B cell (primary cell): ENCODE measurements around the gene NDC80. TPM values are rescaled to one million over a fixed set of nuclear protein-coding genes. Genes with fewer than 3 reads are reported as not detected.
A peak's percentile ranks its signal among the peaks of the same experiment; 100 is the strongest.

Experiments
- ATAC-seq: fragments of 200-7000 bp; cut with Tn5 transposase; one replicate; pipeline ENCODE4 v1.10.0; 2021; ENCODE audit warnings: low read depth, mild to moderate bottlenecking, moderate number of reproducible peaks, moderate library complexity
- CTCF ChIA-PET: fragments of 350-600 bp; sonication (Branson Sonifier 250); formaldehyde crosslinking; loops from one replicate; lab custom pipeline; 2021; ENCODE audit warnings: antibody characterized with exemption, inconsistent platforms; lab: Charles Lee
- POLR2A ChIA-PET: fragments of 350-600 bp; sonication (Branson Sonifier 250); formaldehyde crosslinking; loops from one replicate; lab custom pipeline; 2021; ENCODE audit warnings: antibody characterized with exemption; lab: Charles Lee
- DNase-seq: peaks from one replicate; pipeline ENCODE4 v3.0.0; 2013
- H2AFZ ChIP-seq: 2 replicates; pipeline ENCODE4 v1.6.1; 2012; ENCODE audit warnings: mild to moderate bottlenecking, low read depth, low read length; ENCODE audit not compliant: insufficient read depth, poor library complexity, severe bottlenecking
- H3K27ac ChIP-seq, 2 donors: 1 replicate in 1 of 2; 2 replicates in 1 of 2; pipeline ENCODE4 v1.5.1; 2012 to 2013; ENCODE audit warnings: low read length in 2 of 2, mild to moderate bottlenecking in 2 of 2, moderate library complexity in 1 of 2
- H3K27me3 ChIP-seq, 4 experiments: fragments of 200-600 bp in 1 of 4; sonication (generic) in 1 of 4; replicated peaks in 1 of 4; 1 replicate in 2 of 4; 2 replicates in 2 of 4; pipeline versions ENCODE4 v1.6.1 to v1.7.0; 2013 to 2016; ENCODE audit warnings: low read length in 3 of 4, mild to moderate bottlenecking in 2 of 4, mixed read lengths in 1 of 4, moderate library complexity in 1 of 4; ENCODE audit not compliant: insufficient read depth in 4 of 4, control insufficient read depth in 3 of 4; ENCODE audit errors: control extremely low read depth in 1 of 4
- H3K36me3 ChIP-seq, 2 experiments: replicated peaks in 1 of 2; 1 replicate in 1 of 2; 2 replicates in 1 of 2; pipeline versions ENCODE4 v1.6.1 to v1.7.1; 2013; ENCODE audit warnings: low read length in 1 of 2; ENCODE audit not compliant: insufficient read depth in 2 of 2, control insufficient read depth in 1 of 2; ENCODE audit errors: control extremely low read depth in 1 of 2, extremely low read depth in 1 of 2
- H3K4me1 ChIP-seq, 2 donors: fragments of 200-600 bp in 1 of 2; sonication (generic) in 1 of 2; 1 replicate in 1 of 2; 2 replicates in 1 of 2; pipeline versions ENCODE4 v1.5.1 to v1.6.1; 2013 to 2017; ENCODE audit warnings: low read length in 2 of 2; ENCODE audit not compliant: control insufficient read depth in 2 of 2, insufficient read depth in 2 of 2
- H3K4me2 ChIP-seq: replicated peaks from 2 replicates; pipeline ENCODE3; 2012; ENCODE audit warnings: mild to moderate bottlenecking, low read depth, low read length; ENCODE audit not compliant: poor library complexity, severe bottlenecking
- H3K4me3 ChIP-seq, 5 experiments: fragments of 200-600 bp in 1 of 5; sonication (generic) in 1 of 5; 1 replicate in 3 of 5; 2 replicates in 2 of 5; pipeline versions ENCODE4 v1.5.1 to v1.7.0; 2011 to 2016; ENCODE audit warnings: low read length in 4 of 5, mild to moderate bottlenecking in 4 of 5, low read depth in 2 of 5, control low read depth in 1 of 5, moderate library complexity in 1 of 5; ENCODE audit not compliant: insufficient read depth in 1 of 5; ENCODE audit errors: control extremely low read depth in 1 of 5, extremely low read depth in 1 of 5
- H3K79me2 ChIP-seq: fragments of 200-600 bp; sonication (generic); one replicate; pipeline ENCODE4 v1.6.0; 2016; ENCODE audit warnings: low read length; ENCODE audit not compliant: control insufficient read depth, insufficient read depth
- H3K9ac ChIP-seq: fragments of 200-600 bp; sonication (generic); 2 replicates; pipeline ENCODE4 v1.6.1; 2017; ENCODE audit warnings: mild to moderate bottlenecking, low read length, moderate library complexity
- H3K9me3 ChIP-seq, 3 donors: one replicate each; pipeline versions ENCODE4 v1.6.1 to v1.7.1; 2013; ENCODE audit warnings: low read length in 2 of 3; ENCODE audit not compliant: control insufficient read depth in 2 of 3, insufficient read depth in 1 of 3; ENCODE audit errors: control extremely low read depth in 1 of 3
- H4K20me1 ChIP-seq: 2 replicates; pipeline ENCODE4 v1.6.0; 2012; ENCODE audit warnings: mild to moderate bottlenecking, low read length; ENCODE audit not compliant: insufficient read depth, control insufficient read depth, poor library complexity, severe bottlenecking
- H3K27ac Mint-ChIP-seq: one replicate; pipeline ENCODE4 v1.8.0; 2021; ENCODE audit warnings: mixed read lengths
- H3K27me3 Mint-ChIP-seq: one replicate; pipeline ENCODE4 v1.8.0; 2021; ENCODE audit warnings: mixed read lengths
- H3K4me1 Mint-ChIP-seq: one replicate; pipeline ENCODE4 v1.8.0; 2021; ENCODE audit warnings: mixed read lengths
- H3K4me3 Mint-ChIP-seq: one replicate; pipeline ENCODE4 v1.8.0; 2021; ENCODE audit warnings: mixed read lengths
- H3K9me3 Mint-ChIP-seq: one replicate; pipeline ENCODE4 v1.8.0; 2022; ENCODE audit warnings: mixed read lengths; ENCODE audit not compliant: insufficient read depth
- CTCF ChIP-seq: fragments of 200-600 bp; IDR thresholded peaks from one replicate; pipeline ENCODE4 v1.8.0; 2022; ENCODE audit warnings: antibody characterized with exemption, mild to moderate bottlenecking
- EZH2 ChIP-seq: IDR thresholded peaks from 2 replicates; pipeline ENCODE4 v1.6.1; 2012; ENCODE audit warnings: borderline replicate concordance, low read depth, mild to moderate bottlenecking, moderate library complexity, low read length; ENCODE audit not compliant: insufficient read depth, poor library complexity, severe bottlenecking
- WGBS: methylation state at CpG from one replicate; pipeline ENCODE4 v1.1.5; 2013; ENCODE audit warnings: missing lambda C conversion rate; ENCODE audit not compliant: insufficient coverage; 5-methylcytosine and 5-hydroxymethylcytosine counted together
- intact Hi-C: fragments of 100-400 bp; cut with micrococcal nuclease; formaldehyde crosslinking; loops from one replicate; pipeline ENCODE4 v1.10.0; 2022
- polyA plus RNA-seq: library from polyadenylated mRNA; depleted of rRNA; stranded (reverse); fragments of >200 nt; gene quantifications from 2 replicates; pipeline ENCODE4 v1.2.3, GENCODE V29; 2012
- total RNA-seq, 2 donors: library from RNA; stranded (reverse); fragments of 120-200 nt in 1 of 2; gene quantifications; 1 replicate in 1 of 2; 2 replicates in 1 of 2; pipeline versions ENCODE4 v1.2.3 to v1.2.4, GENCODE V29; 2013 to 2022

Gene NDC80
- total and polyA plus RNA-seq, 2 donors (not counting 1 experiment from before 2014, with no cell fraction given), result 1.3 to 3.9 TPM

- ChIA-PET POLR2A (interaction anchor here (0.6 to 3.9 kb wide), 15 partner anchors 10 to 625 kb away, joined by 3 to 166 read pairs (median 9); partner anchors contain the start of genes METTL4, NDC80 and SMCHD1), CTCF (interaction anchor here (0.7 to 8.1 kb wide), 13 partner anchors 9 to 89 kb away, joined by 3 to 88 read pairs (median 5); partner anchors contain the start of genes METTL4, NDC80 and SMCHD1)
- Histone ChIP-seq H3K4me3 (peak overlapping the region; percentile 21 to 71 (median 29)), H3K9me3 (peaks cover 0 to 15% (median 2%) of the 10 kb centered on the region in 3 donors), H3K9ac (peak overlapping the region; percentile 57), H3K36me3 (no peaks in the 10 kb centered on the region), H3K27ac (peak overlapping the region; percentile 96 to 99), H3K4me2 (peak overlapping the region; percentile 92), H2AFZ (peak overlapping the region; percentile 60), H3K27me3 (no peaks in the 10 kb centered on the region), H4K20me1 (no peaks in the 10 kb centered on the region), H3K4me1 (peaks cover 67 to 79% of the 10 kb centered on the region in 2 donors), H3K79me2 (peaks cover 4% of the 10 kb centered on the region)
- DNase-seq, result no peak
- Mint-ChIP-seq H3K4me3 (peak overlapping the region; percentile 85), H3K27me3 (no peaks in the 10 kb centered on the region), H3K27ac (peak overlapping the region; percentile 99), H3K4me1 (peaks cover 84% of the 10 kb centered on the region), H3K9me3 (peaks cover 5% of the 10 kb centered on the region)
- peak; percentile 11 for ATAC-seq
- intact Hi-C loops, result loop anchor here (1.0 to 5.0 kb wide), 3 partner anchors 31 to 611 kb away; partner anchors contain the start of gene MYL12A
- 34% methylated on average over 6 of the region's 9 CpGs for WGBS
- TF ChIP-seq EZH2 (no peak), CTCF (no peak)
Observed at GRCh38 chr18:2636126-2636631, 64.8 kb downstream of the NDC80 start.

GRCh38 chr18:2641638-2642037 lies 70.3 kb downstream of the NDC80 start:
- peak; percentile 28 for ATAC-seq
- WGBS, result no CpG with 5 or more reads among the region's 2 CpGs

More at GRCh38 chr18:2641638-2642037, 70.3 kb downstream of the NDC80 start:
- POLR2A ChIA-PET, result interaction anchor here (0.7 to 3.5 kb wide), 3 partner anchors 12 to 320 kb away, joined by 4 to 28 read pairs (median 5); partner anchors contain the start of gene SMCHD1
- intact Hi-C loops, result loop anchor here (1.0 kb wide), 2 partner anchors 14 to 70 kb away; partner anchors contain the start of genes METTL4, NDC80 and SMCHD1
- no peaks in the 10 kb centered on the region for H3K27me3 ChIP-seq
- peak overlapping the region; percentile 74 to 78 for H3K27ac ChIP-seq
- no peaks in the 10 kb centered on the region for H3K9me3 Mint-ChIP-seq
- DNase-seq, result peak; percentile 79
- H3K4me3 Mint-ChIP-seq, result peak overlapping the region; percentile 89
- H3K9ac ChIP-seq, result peak overlapping the region; percentile 33
- peaks cover 61 to 62% of the 10 kb centered on the region in 2 donors for H3K4me1 ChIP-seq
- H3K4me1 Mint-ChIP-seq, result peaks cover 47% of the 10 kb centered on the region
- peak overlapping the region; percentile 89 for H3K27ac Mint-ChIP-seq
- no peaks in the 10 kb centered on the region for H3K27me3 Mint-ChIP-seq
- H3K79me2 ChIP-seq, result peaks cover 4% of the 10 kb centered on the region
- H3K9me3 ChIP-seq, result peaks cover 0 to 7% (median 1%) of the 10 kb centered on the region in 3 donors
- peak overlapping the region; percentile 66 for H3K4me2 ChIP-seq
- peak overlapping the region in 3 of 5 experiments; percentile 11 to 58 (median 17) for H3K4me3 ChIP-seq
- H3K36me3 ChIP-seq, result no peaks in the 10 kb centered on the region
- CTCF ChIA-PET, result interaction anchor here (1.8 to 8.1 kb wide), 3 partner anchors 9 to 16 kb away, joined by 8 to 88 read pairs (median 10); partner anchors contain the start of gene SMCHD1
- H4K20me1 ChIP-seq, result no peaks in the 10 kb centered on the region
- peak overlapping the region; percentile 37 for H2AFZ ChIP-seq
- TF ChIP-seq EZH2 (no peak), CTCF (no peak)
